ENCODE data around the gene ZSWIM9.

- no peak for TF ChIP-seq CTCF (conservative IDR thresholded peaks at IDR 0.05 in 1 of 2, IDR thresholded peaks at IDR 0.05 in 1 of 2; ENCODE audit: low read depth in 1 of 2, low read length in 2 of 2)
- TF ChIP-seq EZH2 (IDR thresholded peaks at IDR 0.05; ENCODE audit: low read length, missing control alignments), result no peak
Observed at GRCh38 chr19:48190885-48191284, 20.4 kb downstream of the ZSWIM9 start.

Measured in fibroblast of lung (primary cell).